Measurements from ENCODE around the gene UGP2. TPM values are rescaled to one million over a fixed set of nuclear protein-coding genes. Genes with fewer than 3 reads are reported as not detected.

UGP2 gene
- total RNA-seq, 4 donors from 2014 or later, result 62.3 to 352 (median 235) TPM

DNA sequence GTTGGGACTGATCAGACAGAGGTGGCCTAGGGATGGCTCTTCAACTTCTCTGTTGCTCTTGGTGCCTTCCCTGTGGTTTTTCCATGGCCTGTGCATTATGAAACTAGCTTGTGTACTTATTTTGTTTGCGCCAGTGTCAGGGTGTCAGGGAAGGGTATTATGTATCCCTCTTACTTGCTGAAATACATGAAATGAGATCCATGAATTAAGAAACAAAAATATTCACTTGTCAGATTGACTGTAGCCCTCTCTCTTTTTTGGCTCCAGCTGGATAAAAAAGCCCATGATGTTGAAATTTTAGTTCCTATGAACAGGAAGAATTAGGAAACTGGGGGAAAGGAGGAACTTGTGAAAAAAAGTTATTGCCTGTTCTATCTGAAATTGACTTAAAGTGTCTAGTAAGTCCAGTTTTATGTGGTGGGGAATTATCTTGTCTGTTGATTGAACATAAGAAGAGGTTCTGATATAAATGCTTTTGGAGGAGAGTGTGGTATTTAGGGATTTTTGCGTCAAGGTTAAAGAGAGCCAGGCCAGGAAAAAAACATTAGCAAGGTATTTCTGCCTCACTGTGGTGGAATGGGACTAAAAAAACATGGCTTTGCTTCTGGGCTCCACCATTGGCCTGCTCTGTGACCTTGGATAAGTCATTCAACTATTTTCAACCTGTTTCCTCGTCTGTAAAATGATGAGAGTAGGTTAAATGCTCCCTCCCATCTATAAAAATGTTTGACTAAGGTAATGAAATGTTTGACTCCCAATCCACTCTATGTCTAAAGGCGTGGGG lies 12.0 kb downstream of the UGP2 start:
- Histone ChIP-seq H3K27ac (peak overlapping the region; percentile 67 to 82 (median 74)), H3K4me1 (peaks cover 22 to 76% (median 52%) of the 10 kb centered on the region in 4 donors)
- intact Hi-C loops (cut with DNase I; ENCODE audit: low total_unique reads), result no loop called here

DNA sequence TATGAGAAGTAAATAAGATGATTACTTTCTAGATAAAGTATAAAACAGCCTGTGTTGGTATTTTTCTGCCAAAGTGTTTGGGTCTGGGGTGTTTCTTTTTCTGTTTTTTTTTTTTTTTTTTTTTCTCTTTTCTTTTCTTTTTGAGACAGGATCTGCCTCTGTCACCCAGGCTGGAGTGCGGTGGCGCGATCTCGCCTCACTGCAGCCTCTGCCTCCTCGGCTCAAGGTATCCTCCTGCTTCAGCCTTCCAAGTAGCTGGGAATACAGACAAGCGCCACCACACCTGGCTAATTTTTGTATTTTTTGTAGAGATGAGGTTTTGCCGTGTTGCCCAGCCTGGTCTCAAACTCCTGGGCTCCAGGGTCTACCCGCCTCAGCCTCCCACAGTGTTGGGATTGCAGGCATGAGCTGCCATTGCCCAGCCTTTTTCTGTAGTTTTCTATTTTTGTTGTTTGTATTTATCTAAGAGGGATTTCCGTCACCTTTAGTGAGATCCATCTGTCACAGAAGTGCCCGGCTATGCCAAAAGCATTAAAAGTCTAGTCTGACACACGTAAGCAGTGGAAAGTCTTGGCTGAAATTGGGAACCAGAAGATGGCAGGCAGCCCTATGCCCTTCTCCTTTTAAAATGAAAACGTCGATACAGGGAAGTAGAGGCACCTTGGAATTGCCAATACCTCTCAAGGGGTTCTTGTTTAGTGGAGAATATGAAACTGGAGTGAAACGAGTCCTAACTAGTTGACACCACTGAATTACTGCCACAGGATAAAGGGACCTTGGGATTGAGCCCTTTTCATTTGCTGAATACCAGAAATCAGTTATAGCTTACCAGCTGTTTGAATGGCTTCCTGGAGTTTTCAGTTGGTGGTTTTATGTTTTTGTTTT lies 14.0 kb downstream of the UGP2 start:
- no peak for DNase-seq
- Histone ChIP-seq H3K27me3 (no peaks in the 10 kb centered on the region), H3K9me3 (no peaks in the 10 kb centered on the region), H3K4me1 (peaks cover 11 to 57% (median 39%) of the 10 kb centered on the region in 4 donors), H3K27ac (peak overlapping the region; percentile 10 to 74 (median 42)), H3K4me3 (no peak overlapping the region), H3K36me3 (peaks cover 0 to 22% (median 11%) of the 10 kb centered on the region in 4 donors)
- in situ Hi-C loops (cut with MboI; ENCODE audit: low pct_ligation_motif_present in 1 of 4, low pct_unique_long_range_greater_than_20kb in 1 of 4, low sequenced_read_pairs in 3 of 4), result loop anchor here in 2 of 4 donors (10.0 to 25.0 kb wide), 3 partner anchors 161 to 268 kb away; partner anchors contain the start of genes MDH1 (in 1 of the 2) and WDPCP (in 1 of the 2)
- 78 to 95% methylated on average over 12 to 14 of the region's 14 CpGs for WGBS, 2 donors (ENCODE audit: low coverage in 1 of 2)
- TF ChIP-seq POLR2AphosphoS5 (IDR thresholded peaks at IDR 0.05) (no peak), POLR2A (IDR thresholded peaks at IDR 0.05) (no peak), EP300 (IDR thresholded peaks at IDR 0.05; ENCODE audit: low read depth) (no peak)
- TF ChIP-seq, protein P1, sequence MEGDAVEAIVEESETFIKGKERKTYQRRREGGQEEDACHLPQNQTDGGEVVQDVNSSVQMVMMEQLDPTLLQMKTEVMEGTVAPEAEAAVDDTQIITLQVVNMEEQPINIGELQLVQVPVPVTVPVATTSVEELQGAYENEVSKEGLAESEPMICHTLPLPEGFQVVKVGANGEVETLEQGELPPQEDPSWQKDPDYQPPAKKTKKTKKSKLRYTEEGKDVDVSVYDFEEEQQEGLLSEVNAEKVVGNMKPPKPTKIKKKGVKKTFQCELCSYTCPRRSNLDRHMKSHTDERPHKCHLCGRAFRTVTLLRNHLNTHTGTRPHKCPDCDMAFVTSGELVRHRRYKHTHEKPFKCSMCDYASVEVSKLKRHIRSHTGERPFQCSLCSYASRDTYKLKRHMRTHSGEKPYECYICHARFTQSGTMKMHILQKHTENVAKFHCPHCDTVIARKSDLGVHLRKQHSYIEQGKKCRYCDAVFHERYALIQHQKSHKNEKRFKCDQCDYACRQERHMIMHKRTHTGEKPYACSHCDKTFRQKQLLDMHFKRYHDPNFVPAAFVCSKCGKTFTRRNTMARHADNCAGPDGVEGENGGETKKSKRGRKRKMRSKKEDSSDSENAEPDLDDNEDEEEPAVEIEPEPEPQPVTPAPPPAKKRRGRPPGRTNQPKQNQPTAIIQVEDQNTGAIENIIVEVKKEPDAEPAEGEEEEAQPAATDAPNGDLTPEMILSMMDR (IDR thresholded peaks at IDR 0.05), result no peak
- intact Hi-C loops (cut with DNase I; ENCODE audit: low total_unique reads), result no loop called here

More for the DNA sequence above, 12.0 kb downstream of the UGP2 start:
- in situ Hi-C loops (cut with MboI; ENCODE audit: low pct_ligation_motif_present in 1 of 4, low pct_unique_long_range_greater_than_20kb in 1 of 4, low sequenced_read_pairs in 3 of 4), result loop anchor here in 2 of 4 donors (10.0 to 25.0 kb wide), 3 partner anchors 159 to 266 kb away; partner anchors contain the start of genes MDH1 (in 1 of the 2) and WDPCP (in 1 of the 2)
- Histone ChIP-seq H3K36me3 (peaks cover 0 to 20% (median 5%) of the 10 kb centered on the region in 4 donors), H3K9me3 (no peaks in the 10 kb centered on the region), H3K4me3 (no peak overlapping the region), H3K27me3 (no peaks in the 10 kb centered on the region)
- 73 to 76% methylated on average over 4 of the region's 4 CpGs for WGBS, 2 donors (ENCODE audit: low coverage in 1 of 2)
- DNase-seq, result no peak
- TF ChIP-seq POLR2AphosphoS5 (IDR thresholded peaks at IDR 0.05) (no peak), EP300 (IDR thresholded peaks at IDR 0.05; ENCODE audit: low read depth) (no peak), POLR2A (IDR thresholded peaks at IDR 0.05) (no peak)
- TF ChIP-seq, protein P1 (IDR thresholded peaks at IDR 0.05), result no peak

DNA sequence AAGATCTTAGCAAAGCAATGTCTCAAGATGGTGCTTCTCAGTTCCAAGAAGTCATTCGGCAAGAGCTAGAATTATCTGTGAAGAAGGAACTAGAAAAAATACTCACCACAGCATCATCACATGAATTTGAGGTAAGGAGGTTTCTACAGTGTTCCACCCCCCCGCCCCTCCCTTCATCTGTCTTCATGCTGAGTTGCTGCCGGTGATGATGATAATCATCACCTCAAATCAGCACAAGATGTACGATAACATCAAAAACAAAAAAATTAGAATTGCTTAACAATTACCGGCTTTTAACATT lies 14.6 kb downstream of the UGP2 start:
- intact Hi-C loops (cut with DNase I; ENCODE audit: low total_unique reads) (no loop called here), in situ Hi-C loops (cut with MboI; ENCODE audit: low pct_ligation_motif_present in 1 of 4, low pct_unique_long_range_greater_than_20kb in 1 of 4, low sequenced_read_pairs in 3 of 4) (loop anchor here in 2 of 4 donors (10.0 to 25.0 kb wide), 3 partner anchors 161 to 269 kb away; partner anchors contain the start of genes MDH1 (in 1 of the 2) and WDPCP (in 1 of the 2))
- 62 to 76% methylated on average over 5 of the region's 5 CpGs for WGBS, 2 donors (ENCODE audit: low coverage in 1 of 2)
- Histone ChIP-seq H3K27me3 (no peaks in the 10 kb centered on the region), H3K4me3 (no peak overlapping the region), H3K9me3 (no peaks in the 10 kb centered on the region), H3K36me3 (peaks cover 0 to 22% (median 11%) of the 10 kb centered on the region in 4 donors), H3K27ac (peak overlapping the region in 3 of 4 donors; percentile 10 to 74 (median 51)), H3K4me1 (peaks cover 11 to 57% (median 39%) of the 10 kb centered on the region in 4 donors)
- TF ChIP-seq, protein P1 (IDR thresholded peaks at IDR 0.05), result no peak
- TF ChIP-seq POLR2AphosphoS5 (IDR thresholded peaks at IDR 0.05), result no peak
- DNase-seq, result no peak

DNA sequence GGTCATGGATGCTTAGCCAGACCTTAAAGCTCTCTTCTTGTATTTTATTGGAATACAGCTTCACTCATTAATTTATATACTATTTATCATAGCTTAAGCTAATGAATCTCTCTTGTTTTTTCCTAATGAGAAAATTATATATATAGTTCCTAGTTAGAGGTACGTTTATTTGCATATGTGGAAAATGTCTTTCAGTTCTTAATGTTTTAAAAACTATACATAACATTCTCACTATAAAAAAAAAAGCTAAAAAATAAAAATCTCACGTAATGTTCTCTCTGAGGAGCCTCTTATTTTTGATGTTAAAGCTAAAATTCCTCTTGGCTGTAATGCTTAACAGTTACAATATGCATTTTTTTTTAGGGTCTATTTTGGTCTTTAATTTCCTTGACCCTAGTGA lies 16.6 kb downstream of the UGP2 start:
- Histone ChIP-seq H3K4me1 (peaks cover 15 to 55% (median 39%) of the 10 kb centered on the region in 4 donors), H3K9me3 (no peaks in the 10 kb centered on the region), H3K36me3 (peaks cover 0 to 30% (median 11%) of the 10 kb centered on the region in 4 donors), H3K4me3 (no peak overlapping the region), H3K27me3 (no peaks in the 10 kb centered on the region), H3K27ac (no peak overlapping the region)
- WGBS, 2 donors (ENCODE audit: low coverage in 1 of 2), result 91 to 94% methylated on average over 2 of the region's 2 CpGs
- intact Hi-C loops (cut with DNase I; ENCODE audit: low total_unique reads) (no loop called here), in situ Hi-C loops (cut with MboI; ENCODE audit: low pct_ligation_motif_present in 1 of 4, low pct_unique_long_range_greater_than_20kb in 1 of 4, low sequenced_read_pairs in 3 of 4) (loop anchor here in 2 of 4 donors (10.0 to 25.0 kb wide), 3 partner anchors 163 to 271 kb away; partner anchors contain the start of genes MDH1 (in 1 of the 2) and WDPCP (in 1 of the 2))
- no peak for TF ChIP-seq POLR2A (IDR thresholded peaks at IDR 0.05)
- TF ChIP-seq, protein P1 (IDR thresholded peaks at IDR 0.05), result no peak
- no peak for TF ChIP-seq EP300 (IDR thresholded peaks at IDR 0.05; ENCODE audit: low read depth)
- no peak for TF ChIP-seq POLR2AphosphoS5 (IDR thresholded peaks at IDR 0.05)
- no peak for DNase-seq

All from transverse colon (tissue), 4 donors.